ENCODE data around the gene SLX4IP. TPM values are rescaled to one million over a fixed set of nuclear protein-coding genes. Genes with fewer than 3 reads are reported as not detected.

The SLX4IP gene
- total RNA-seq, 1 experiment from 2014 or later: 6.4 TPM

DNA sequence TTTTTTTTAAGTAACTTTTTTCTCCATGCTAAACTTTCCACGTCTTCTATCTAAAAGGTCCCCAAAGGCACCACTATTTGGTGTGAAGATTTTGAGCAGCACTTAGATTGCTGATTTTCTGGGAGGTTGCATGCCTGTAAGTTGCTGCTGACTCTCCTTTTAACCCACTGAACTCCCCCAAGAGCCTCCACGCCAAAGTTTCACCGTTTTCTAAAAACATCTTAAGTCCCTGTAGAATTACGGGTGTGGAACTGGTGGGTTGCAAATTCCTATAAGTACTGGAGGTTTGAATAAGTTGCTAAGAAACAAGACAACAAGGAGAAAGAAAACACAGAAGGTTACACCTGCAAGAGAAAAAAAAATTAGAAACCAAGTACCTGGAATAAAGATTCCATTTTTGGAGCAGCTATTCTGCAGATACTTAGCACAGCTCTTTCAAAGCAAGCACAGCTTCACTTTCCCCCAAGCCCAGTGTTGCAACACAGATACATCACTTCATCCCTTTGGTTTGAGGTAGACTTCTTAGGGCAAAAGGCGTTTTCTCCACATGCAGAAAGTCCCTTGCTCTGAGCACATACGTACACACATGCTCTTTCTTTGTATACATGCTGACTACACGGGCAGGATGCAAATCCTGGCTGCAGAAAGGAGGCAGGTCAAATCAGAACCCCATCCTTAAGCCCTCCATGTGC, 233.7 kb downstream of the SLX4IP start:
- DNase-seq (no peak), ATAC-seq (no peak)
- H3K79me2 ChIP-seq (ENCODE audit: low read length): peaks cover 100% of the 10 kb centered on the region
- peaks cover 25% of the 10 kb centered on the region for H3K4me1 ChIP-seq (ENCODE audit: insufficient read depth, low read length)
- H3K4me2 ChIP-seq (ENCODE audit: low read length): peak overlapping the region; percentile 28; the same call in 1 of the 2 replicates
- intact Hi-C loops (cut with micrococcal nuclease): no loop called here
- H2AFZ ChIP-seq (ENCODE audit: low read length): no peak overlapping the region
- ChIA-PET POLR2A (ENCODE audit: unreplicated experiment) (interaction anchor here (0.6 to 0.7 kb wide), 2 partner anchors 12 to 32 kb away, joined by 4 to 10 read pairs; no protein-coding TSS in a partner anchor), CTCF (no interaction called here)
- peaks cover 90% of the 10 kb centered on the region for H4K20me1 ChIP-seq (ENCODE audit: low read length)
- TF ChIP-seq EZH2phosphoT487 (IDR thresholded peaks at IDR 0.05; ENCODE audit: borderline replicate concordance, low read length) (no peak), EZH2 (IDR thresholded peaks at IDR 0.05; ENCODE audit: low read length, unreplicated experiment) (no peak)
- TF ChIP-seq, protein P1, sequence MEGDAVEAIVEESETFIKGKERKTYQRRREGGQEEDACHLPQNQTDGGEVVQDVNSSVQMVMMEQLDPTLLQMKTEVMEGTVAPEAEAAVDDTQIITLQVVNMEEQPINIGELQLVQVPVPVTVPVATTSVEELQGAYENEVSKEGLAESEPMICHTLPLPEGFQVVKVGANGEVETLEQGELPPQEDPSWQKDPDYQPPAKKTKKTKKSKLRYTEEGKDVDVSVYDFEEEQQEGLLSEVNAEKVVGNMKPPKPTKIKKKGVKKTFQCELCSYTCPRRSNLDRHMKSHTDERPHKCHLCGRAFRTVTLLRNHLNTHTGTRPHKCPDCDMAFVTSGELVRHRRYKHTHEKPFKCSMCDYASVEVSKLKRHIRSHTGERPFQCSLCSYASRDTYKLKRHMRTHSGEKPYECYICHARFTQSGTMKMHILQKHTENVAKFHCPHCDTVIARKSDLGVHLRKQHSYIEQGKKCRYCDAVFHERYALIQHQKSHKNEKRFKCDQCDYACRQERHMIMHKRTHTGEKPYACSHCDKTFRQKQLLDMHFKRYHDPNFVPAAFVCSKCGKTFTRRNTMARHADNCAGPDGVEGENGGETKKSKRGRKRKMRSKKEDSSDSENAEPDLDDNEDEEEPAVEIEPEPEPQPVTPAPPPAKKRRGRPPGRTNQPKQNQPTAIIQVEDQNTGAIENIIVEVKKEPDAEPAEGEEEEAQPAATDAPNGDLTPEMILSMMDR (conservative IDR thresholded peaks at IDR 0.05; ENCODE audit: low read depth, low read length): no peak
- no peaks in the 10 kb centered on the region for H3K27me3 ChIP-seq (ENCODE audit: low read length)
- no peaks in the 10 kb centered on the region for H3K9me2 ChIP-seq (replicated peaks; ENCODE audit: low read length)
- no TSS peak for BruUV-seq (replicated peaks)
- H3F3A ChIP-seq (ENCODE audit: low read length, unreplicated experiment): no peaks in the 10 kb centered on the region
- peaks cover 83% of the 10 kb centered on the region for H3K36me3 ChIP-seq (ENCODE audit: low read depth, low read length)
- H3K4me3 ChIP-seq (ENCODE audit: low read length): no peak overlapping the region
- H3K27ac ChIP-seq (ENCODE audit: low read length): no peak overlapping the region
- H3K9me3 ChIP-seq (ENCODE audit: low read length): no peaks in the 10 kb centered on the region
- H3K9ac ChIP-seq (ENCODE audit: low read length): no peak overlapping the region

DNA sequence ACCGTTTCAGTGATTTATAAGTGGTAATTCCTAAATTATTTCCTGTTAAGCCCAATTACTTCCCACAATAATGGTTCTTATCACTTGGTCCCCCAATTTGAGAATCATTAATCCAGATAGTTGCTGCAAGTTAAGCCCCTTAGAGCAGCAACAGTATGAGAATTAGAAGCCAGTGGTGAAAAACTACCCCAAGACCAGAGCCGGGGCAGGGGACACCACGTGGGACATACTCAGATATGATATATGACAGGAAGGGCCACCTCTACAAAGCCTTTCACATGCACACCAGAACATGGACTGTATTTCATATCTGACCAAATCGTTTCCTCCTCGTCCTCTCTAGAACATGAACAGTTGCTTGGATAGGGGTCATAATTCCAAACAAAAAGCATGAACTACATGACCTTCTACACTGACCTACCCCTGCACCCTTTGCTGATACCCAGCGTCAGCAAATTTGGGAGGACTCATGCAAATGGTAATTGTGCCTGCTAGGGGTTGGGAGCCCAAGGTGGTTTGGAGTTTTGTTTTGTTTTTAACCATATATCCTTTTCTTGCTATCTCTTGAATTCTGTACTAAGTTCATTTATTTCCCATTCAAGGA, 234.8 kb downstream of the SLX4IP start:
- CTCF ChIA-PET: interaction anchor here (0.6 to 0.7 kb wide), 2 partner anchors 55 to 106 kb away, joined by 3 read pairs; no protein-coding TSS in a partner anchor
- Histone ChIP-seq H3K4me1 (ENCODE audit: insufficient read depth, low read length) (peaks cover 27% of the 10 kb centered on the region), H3K9me3 (ENCODE audit: low read length) (no peaks in the 10 kb centered on the region), H3K27ac (ENCODE audit: low read length) (no peak overlapping the region), H3K79me2 (ENCODE audit: low read length) (peaks cover 90% of the 10 kb centered on the region), H3K9me2 (replicated peaks; ENCODE audit: low read length) (no peaks in the 10 kb centered on the region), H2AFZ (ENCODE audit: low read length) (no peak overlapping the region), H3K27me3 (ENCODE audit: low read length) (no peaks in the 10 kb centered on the region), H3K9ac (ENCODE audit: low read length) (peak overlapping the region; percentile 97; the same call in 1 of the 2 replicates), H3K36me3 (ENCODE audit: low read depth, low read length) (peaks cover 72% of the 10 kb centered on the region), H3K4me3 (ENCODE audit: low read length) (peak overlapping the region; percentile 95), H3K4me2 (ENCODE audit: low read length) (peak overlapping the region; percentile 89), H4K20me1 (ENCODE audit: low read length) (peaks cover 79% of the 10 kb centered on the region), H3F3A (ENCODE audit: low read length, unreplicated experiment) (no peaks in the 10 kb centered on the region)
- intact Hi-C loops (cut with micrococcal nuclease): loop anchor here (5.0 to 10.0 kb wide), 6 partner anchors 73 to 785 kb away; partner anchors contain the start of gene MKKS
- TF ChIP-seq EZH2phosphoT487 (IDR thresholded peaks at IDR 0.05; ENCODE audit: borderline replicate concordance, low read length): no peak
- TF ChIP-seq EZH2 (IDR thresholded peaks at IDR 0.05; ENCODE audit: low read length, unreplicated experiment): no peak
- TF ChIP-seq, protein P1 (conservative IDR thresholded peaks at IDR 0.05; ENCODE audit: low read depth, low read length): no peak
- POLR2A ChIA-PET (ENCODE audit: unreplicated experiment): interaction anchor here (0.6 to 0.7 kb wide), 2 partner anchors 31 to 71 kb away, joined by 4 to 6 read pairs; no protein-coding TSS in a partner anchor
- DNase-seq (no peak), ATAC-seq (no peak)
- no TSS peak for BruUV-seq (replicated peaks)

All from PC-3 (cell line).